GM19372 (cell line): Measurements from ENCODE around the gene ZNF552.
A peak's percentile ranks its signal among the peaks of the same experiment; 100 is the strongest.

Source experiments
- ATAC-seq: cut with Tn5 transposase; IDR thresholded peaks from one replicate; pipeline ENCODE4 v1.9.1; 2021; ENCODE audit warnings: mild to moderate bottlenecking, low read depth, moderate library complexity; ENCODE audit not compliant: unreplicated experiment

The ZNF552 gene

GRCh38 chr19:57779220-57779845, 35.4 kb downstream of the ZNF552 start:
- no peak for ATAC-seq

- ATAC-seq, result no peak
Observed at GRCh38 chr19:57778336-57778735, 36.4 kb downstream of the ZNF552 start.

- no peak for ATAC-seq
Observed at GRCh38 chr19:57776764-57777296, 37.9 kb downstream of the ZNF552 start.

GRCh38 chr19:57773488-57773887, 41.2 kb downstream of the ZNF552 start:
- ATAC-seq, result no peak

- ATAC-seq, result no peak
Observed at GRCh38 chr19:57771417-57771816, 43.3 kb downstream of the ZNF552 start.

- peak; percentile 98 for ATAC-seq
Observed at GRCh38 chr19:57769345-57770131, 45.2 kb downstream of the ZNF552 start, which contains the start of gene ZNF586. ZNF586 (plus strand) TSS chr19:57769676; CDS start chr19:57769843, 167 bp downstream.

GRCh38 chr19:57759096-57759495, 55.6 kb downstream of the ZNF552 start:
- no peak for ATAC-seq

GRCh38 chr19:57757941-57758340, 56.8 kb downstream of the ZNF552 start:
- no peak for ATAC-seq
